OCI-LY3 (cell line): ENCODE measurements around the gene TBX21.

Experiments used
- H2AFZ ChIP-seq: fragments of 200-600, 300-600 bp; shearing (Covaris generic); 2 replicates; pipeline ENCODE4 v1.6.0; 2014; ENCODE audit warnings: antibody characterized with exemption, low read depth, low read length
- H3K27ac ChIP-seq: fragments of 200-600, 300-600 bp; sonication (generic); 2 replicates; pipeline ENCODE4 v1.5.1; 2014; ENCODE audit warnings: mild to moderate bottlenecking, low read length, moderate library complexity, mixed read lengths
- H3K27me3 ChIP-seq: fragments of 200-600, 300-600 bp; sonication (generic); 2 replicates; pipeline ENCODE4 v1.6.1; 2014; ENCODE audit warnings: low read depth, low read length, mixed read lengths
- H3K36me3 ChIP-seq: fragments of 200-600, 300-600 bp; sonication (generic); replicated peaks from 2 replicates; pipeline ENCODE3; 2014; ENCODE audit warnings: low read depth, low read length, mixed read lengths
- H3K4me1 ChIP-seq: fragments of 300-600, 200-600 bp; sonication (generic); 2 replicates; pipeline ENCODE4 v1.6.1; 2014; ENCODE audit warnings: low read length, mixed read lengths
- H3K4me2 ChIP-seq: fragments of 200-600, 300-600 bp; sonication (generic); 2 replicates; pipeline ENCODE4 v1.6.1; 2014; ENCODE audit warnings: low read length, mixed read lengths
- H3K4me3 ChIP-seq: fragments of 300-600, 200-600 bp; sonication (generic); 2 replicates; pipeline ENCODE4 v1.5.1; 2014; ENCODE audit warnings: antibody characterized with exemption, mild to moderate bottlenecking, low read length, moderate library complexity
- H3K79me2 ChIP-seq: fragments of 300-600, 200-600 bp; shearing (Covaris generic); 2 replicates; pipeline ENCODE4 v1.6.1; 2014; ENCODE audit warnings: mild to moderate bottlenecking, low read length, mixed read lengths
- H3K9ac ChIP-seq: fragments of 300-600, 200-600 bp; shearing (Covaris generic); 2 replicates; pipeline ENCODE4 v1.6.0; 2014; ENCODE audit warnings: mild to moderate bottlenecking, low read length, moderate library complexity
- H3K9me3 ChIP-seq: fragments of 200-600, 300-600 bp; shearing (Covaris generic); 2 replicates; pipeline ENCODE4 v1.6.1; 2014; ENCODE audit warnings: low read length, mixed read lengths; ENCODE audit not compliant: insufficient read depth
- H4K20me1 ChIP-seq: fragments of 200-600, 300-600 bp; sonication (generic); 2 replicates; pipeline ENCODE4 v1.6.1; 2016; ENCODE audit warnings: low read length, mixed read lengths; ENCODE audit not compliant: insufficient read depth
- CTCF ChIP-seq: fragments of 200-600, 300-600 bp; sonication (generic); IDR thresholded peaks from 2 replicates; pipeline ENCODE4 v1.5.1; 2014; ENCODE audit warnings: antibody characterized with exemption, low read length, low read depth
- EZH2phosphoT487 ChIP-seq: fragments of 200-600 bp; shearing (Covaris generic); IDR thresholded peaks from 2 replicates; pipeline ENCODE4 v1.6.1; 2018; ENCODE audit warnings: antibody characterized with exemption, mixed run types, low read depth

TBX21 gene

GRCh38 chr17:47744168-47745036 is 11.4 kb downstream of the TBX21 start:
- Histone ChIP-seq H3K4me2 (no peak overlapping the region), H3K4me1 (peaks cover 6% of the 10 kb centered on the region; the same call in 1 of the 2 replicates), H3K9ac (no peak overlapping the region), H2AFZ (no peak overlapping the region), H3K27me3 (peaks cover 53% of the 10 kb centered on the region), H4K20me1 (no peaks in the 10 kb centered on the region), H3K36me3 (no peaks in the 10 kb centered on the region), H3K4me3 (no peak overlapping the region), H3K27ac (no peak overlapping the region), H3K9me3 (no peaks in the 10 kb centered on the region), H3K79me2 (no peaks in the 10 kb centered on the region)
- TF ChIP-seq CTCF: no peak
- TF ChIP-seq EZH2phosphoT487: no peak

DNA sequence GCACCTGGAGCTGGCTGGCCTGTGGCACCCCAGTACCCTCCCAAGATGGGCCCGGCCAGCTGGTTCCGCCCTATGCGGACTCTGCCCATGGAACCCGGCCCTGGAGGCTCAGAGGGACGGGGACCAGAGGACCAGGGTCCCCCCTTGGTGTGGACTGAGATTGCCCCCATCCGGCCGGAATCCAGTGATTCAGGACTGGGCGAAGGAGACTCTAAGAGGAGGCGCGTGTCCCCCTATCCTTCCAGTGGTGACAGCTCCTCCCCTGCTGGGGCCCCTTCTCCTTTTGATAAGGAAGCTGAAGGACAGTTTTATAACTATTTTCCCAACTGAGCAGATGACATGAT is 12.0 kb downstream of the TBX21 start:
- peaks cover 59% of the 10 kb centered on the region for H3K27me3 ChIP-seq
- H3K9ac ChIP-seq: no peak overlapping the region
- no peaks in the 10 kb centered on the region for H4K20me1 ChIP-seq
- TF ChIP-seq CTCF: no peak
- no peak for TF ChIP-seq EZH2phosphoT487
- H3K4me3 ChIP-seq: no peak overlapping the region
- H3K4me2 ChIP-seq: no peak overlapping the region
- no peaks in the 10 kb centered on the region for H3K79me2 ChIP-seq
- peaks cover 6% of the 10 kb centered on the region; the same call in 1 of the 2 replicates for H3K4me1 ChIP-seq
- H3K9me3 ChIP-seq: no peaks in the 10 kb centered on the region
- no peaks in the 10 kb centered on the region for H3K36me3 ChIP-seq
- no peak overlapping the region for H3K27ac ChIP-seq
- H2AFZ ChIP-seq: no peak overlapping the region

- Histone ChIP-seq H4K20me1 (no peaks in the 10 kb centered on the region), H3K4me1 (peaks cover 5% of the 10 kb centered on the region; the same call in 1 of the 2 replicates), H3K27ac (no peak overlapping the region), H3K9me3 (0 out of 2 replicates have a peak, but pooled peaks cover 4% of the 10 kb centered on the region), H3K9ac (no peak overlapping the region), H3K27me3 (peaks cover 32% of the 10 kb centered on the region), H3K4me3 (no peak overlapping the region), H2AFZ (no peak overlapping the region), H3K36me3 (no peaks in the 10 kb centered on the region), H3K79me2 (no peaks in the 10 kb centered on the region), H3K4me2 (no peak overlapping the region)
- TF ChIP-seq EZH2phosphoT487: no peak
Measured at GRCh38 chr17:47751471-47751870, 18.4 kb downstream of the TBX21 start.

DNA sequence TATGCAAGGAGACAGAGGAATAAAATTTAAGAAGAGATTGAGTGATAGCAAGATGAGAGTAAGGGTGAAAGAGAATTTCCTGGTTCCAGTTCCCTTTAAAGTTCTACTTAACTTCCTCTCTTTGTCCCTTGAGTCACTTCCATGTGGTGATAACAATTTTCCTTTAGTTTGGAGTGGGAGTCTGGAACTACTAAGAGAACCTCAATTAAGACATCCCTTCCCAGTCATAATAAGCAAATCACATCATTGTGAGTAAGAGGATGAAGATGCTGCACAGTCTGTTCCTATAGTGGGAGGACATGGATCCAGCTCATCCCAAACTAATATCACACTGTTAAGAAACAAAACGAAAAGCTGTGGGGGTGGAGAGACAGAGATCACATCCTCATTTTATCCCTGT is 24.4 kb downstream of the TBX21 start:
- no peak overlapping the region for H3K4me3 ChIP-seq
- H4K20me1 ChIP-seq: no peaks in the 10 kb centered on the region
- H3K27ac ChIP-seq: no peak overlapping the region
- H3K4me1 ChIP-seq: no peaks in the 10 kb centered on the region
- no peaks in the 10 kb centered on the region for H3K36me3 ChIP-seq
- no peaks in the 10 kb centered on the region for H3K79me2 ChIP-seq
- H2AFZ ChIP-seq: no peak overlapping the region
- H3K9me3 ChIP-seq: peaks cover 6% of the 10 kb centered on the region; the same call in 1 of the 2 replicates
- H3K9ac ChIP-seq: no peak overlapping the region
- no peak overlapping the region for H3K4me2 ChIP-seq
- peaks cover 15% of the 10 kb centered on the region for H3K27me3 ChIP-seq
- no peak for TF ChIP-seq CTCF
